ENCODE measurements around the gene RFWD3.

- no peak for TF ChIP-seq CTCF (IDR thresholded peaks at IDR 0.05)
- TF ChIP-seq POLR2A (IDR thresholded peaks at IDR 0.05), result no peak
Observed at GRCh38 chr16:74700116-74700437, 33.4 kb upstream of the RFWD3 start.

Data from right lobe of liver (tissue), 4 donors.